PC-3 (cell line): Measurements from ENCODE around the gene STXBP4. TPM values are rescaled to one million over a fixed set of nuclear protein-coding genes. Genes with fewer than 3 reads are reported as not detected.
A peak's percentile ranks its signal among the peaks of the same experiment; 100 is the strongest.

Experiments used
- ATAC-seq: fragments of 200-7000 bp; cut with Tn5 transposase; 2 replicates; pipeline ENCODE4 v1.9.1; 2020; ENCODE audit warnings: mild to moderate bottlenecking, moderate library complexity
- BruUV-seq: library from RNA; stranded (reverse); fragments of 400-500 nt; replicated peaks from 2 replicates; lab custom pipeline; 2021; lab: Mats Ljungman, UMichigan
- CTCF ChIA-PET: fragments of 300-600 bp; sonication (Branson Sonifier 250); formaldehyde crosslinking; loops from one replicate; lab custom pipeline; 2022; ENCODE audit warnings: antibody characterized with exemption; lab: Charles Lee
- POLR2A ChIA-PET: fragments of 300-600 bp; sonication (Branson Sonifier 250); formaldehyde crosslinking; loops from one replicate; lab custom pipeline; 2022; ENCODE audit warnings: antibody characterized with exemption; ENCODE audit not compliant: unreplicated experiment; lab: Charles Lee
- DNase-seq: peaks from one replicate; pipeline ENCODE4 v3.0.0-alpha.2; 2015
- H2AFZ ChIP-seq: fragments of 300-600 bp; sonication (generic); 2 replicates; pipeline ENCODE4 v1.6.0; 2016; ENCODE audit warnings: antibody characterized with exemption, low read length
- H3F3A ChIP-seq: fragments of 300-600 bp; sonication (generic); one replicate; pipeline ENCODE4 v1.6.0; 2017; ENCODE audit warnings: antibody characterized with exemption, low read length, control low read depth, mild to moderate bottlenecking; ENCODE audit not compliant: unreplicated experiment
- H3K27ac ChIP-seq: fragments of 300-600 bp; sonication (generic); 2 replicates; pipeline ENCODE4 v1.5.1; 2016; ENCODE audit warnings: mild to moderate bottlenecking, low read length
- H3K27me3 ChIP-seq: fragments of 300-600 bp; sonication (generic); 2 replicates; pipeline ENCODE4 v1.6.1; 2016; ENCODE audit warnings: low read length, mixed read lengths
- H3K36me3 ChIP-seq: fragments of 300-600 bp; sonication (generic); 2 replicates; pipeline ENCODE4 v1.6.1; 2016; ENCODE audit warnings: low read depth, mixed run types, low read length, mixed read lengths
- H3K4me1 ChIP-seq: fragments of 300-600 bp; sonication (generic); 2 replicates; pipeline ENCODE4 v1.5.1; 2016; ENCODE audit warnings: low read length; ENCODE audit not compliant: insufficient read depth
- H3K4me2 ChIP-seq: fragments of 300-600 bp; sonication (generic); 2 replicates; pipeline ENCODE4 v1.6.0; 2016; ENCODE audit warnings: low read length
- H3K4me3 ChIP-seq: fragments of 300-600 bp; sonication (generic); 2 replicates; pipeline ENCODE4 v1.5.1; 2016; ENCODE audit warnings: mild to moderate bottlenecking, low read length, mixed read lengths
- H3K79me2 ChIP-seq: fragments of 300-600 bp; sonication (generic); 2 replicates; pipeline ENCODE4 v1.6.1; 2017; ENCODE audit warnings: low read length, mixed read lengths
- H3K9ac ChIP-seq: fragments of 300-600 bp; sonication (generic); 2 replicates; pipeline ENCODE4 v1.6.0; 2016; ENCODE audit warnings: mild to moderate bottlenecking, low read length
- H3K9me2 ChIP-seq: fragments of 300-600 bp; sonication (generic); replicated peaks from 2 replicates; pipeline ENCODE4 v1.6.1; 2016; ENCODE audit warnings: mixed run types, low read length, mixed read lengths
- H3K9me3 ChIP-seq: fragments of 300-600 bp; sonication (generic); 2 replicates; pipeline ENCODE4 v1.6.1; 2016; ENCODE audit warnings: low read length, mixed read lengths
- H4K20me1 ChIP-seq: fragments of 300-600 bp; sonication (generic); 2 replicates; pipeline ENCODE4 v1.6.1; 2016; ENCODE audit warnings: low read length, mixed read lengths
- CTCF ChIP-seq: fragments of 300-600 bp; sonication (generic); conservative IDR thresholded peaks from 2 replicates; pipeline ENCODE4 v1.5.1; 2017; ENCODE audit warnings: antibody characterized with exemption, low read depth, mild to moderate bottlenecking, low read length
- EZH2 ChIP-seq: fragments of 300-600 bp; sonication (generic); IDR thresholded peaks from one replicate; pipeline ENCODE4 v1.6.1; 2017; ENCODE audit warnings: antibody characterized with exemption, mild to moderate bottlenecking, low read length; ENCODE audit not compliant: unreplicated experiment
- EZH2phosphoT487 ChIP-seq: fragments of 300-600 bp; sonication (generic); IDR thresholded peaks from 2 replicates; pipeline ENCODE4 v1.6.1; 2018; ENCODE audit warnings: mild to moderate bottlenecking, antibody characterized with exemption, low read length, borderline replicate concordance
- intact Hi-C: fragments of 100-400 bp; cut with micrococcal nuclease; formaldehyde crosslinking; loops from 2 replicates; pipeline ENCODE4 v1.9.0; 2023
- total RNA-seq: library from RNA; depleted of rRNA; stranded (reverse); fragments of >200 nt; gene quantifications from 2 replicates; pipeline ENCODE4 v1.2.3, GENCODE V29; 2014

STXBP4 gene
- total RNA-seq, 1 experiment from 2014 or later = 6.2 TPM

GRCh38 chr17:54968988-54969332 is 395 bp downstream of the STXBP4 start:
- intact Hi-C loops = loop anchor here (1.0 to 2.0 kb wide), 2 partner anchors 34 to 68 kb away; no protein-coding TSS in a partner anchor
- BruUV-seq = TSS peak; percentile 72
- H3K27me3 ChIP-seq = no peaks in the 10 kb centered on the region
- H4K20me1 ChIP-seq = no peaks in the 10 kb centered on the region
- no peaks in the 10 kb centered on the region for H3F3A ChIP-seq
- H3K9ac ChIP-seq = peak overlapping the region; percentile 91
- TF ChIP-seq EZH2 (no peak), CTCF (no peak), EZH2phosphoT487 (no peak)
- peaks cover 24% of the 10 kb centered on the region for H3K4me1 ChIP-seq
- H3K27ac ChIP-seq = peak overlapping the region; percentile 12; the same call in 1 of the 2 replicates
- peak; percentile 47 for ATAC-seq
- CTCF ChIA-PET = no interaction called here
- H3K79me2 ChIP-seq = peaks cover 83% of the 10 kb centered on the region
- POLR2A ChIA-PET = interaction anchor here (0.5 kb wide), 1 partner anchor 399 kb away, joined by 3 read pairs; no protein-coding TSS in a partner anchor
- peak; percentile 23 for DNase-seq
- no peaks in the 10 kb centered on the region for H3K9me2 ChIP-seq
- H3K9me3 ChIP-seq = no peaks in the 10 kb centered on the region
- H3K36me3 ChIP-seq = peaks cover 13% of the 10 kb centered on the region
- peak overlapping the region; percentile 86 for H3K4me2 ChIP-seq
- peak overlapping the region; percentile 92 for H3K4me3 ChIP-seq
- H2AFZ ChIP-seq = peak overlapping the region; percentile 96

- TF ChIP-seq CTCF (no peak), EZH2 (no peak), EZH2phosphoT487 (no peak)
- CTCF ChIA-PET = no interaction called here
- H3K4me1 ChIP-seq = peaks cover 24% of the 10 kb centered on the region
- no peaks in the 10 kb centered on the region for H3K9me2 ChIP-seq
- H2AFZ ChIP-seq = peak overlapping the region; percentile 96
- no peak for DNase-seq
- peak overlapping the region; percentile 91 for H3K9ac ChIP-seq
- peak overlapping the region; percentile 92 for H3K4me3 ChIP-seq
- ATAC-seq = no peak
- H3K9me3 ChIP-seq = no peaks in the 10 kb centered on the region
- BruUV-seq = no TSS peak
- intact Hi-C loops = loop anchor here (2.0 kb wide), 1 partner anchor 35 kb away; no protein-coding TSS in a partner anchor
- no peak overlapping the region for H3K27ac ChIP-seq
- peak overlapping the region; percentile 86 for H3K4me2 ChIP-seq
- H3K79me2 ChIP-seq = peaks cover 86% of the 10 kb centered on the region
- H4K20me1 ChIP-seq = no peaks in the 10 kb centered on the region
- H3K27me3 ChIP-seq = no peaks in the 10 kb centered on the region
- H3K36me3 ChIP-seq = peaks cover 4% of the 10 kb centered on the region; the same call in 1 of the 2 replicates
- POLR2A ChIA-PET = no interaction called here
- no peaks in the 10 kb centered on the region for H3F3A ChIP-seq
Observed at GRCh38 chr17:54969658-54970572, 1.4 kb downstream of the STXBP4 start.
